SH-SY5Y (cell line): ENCODE measurements around the gene ICE2.

Experiments used
- GATA2 ChIP-seq: IDR thresholded peaks from 2 replicates; pipeline ENCODE4 v1.6.1; 2011; ENCODE audit warnings: mild to moderate bottlenecking, low read depth, low read length
- GATA3 ChIP-seq: IDR thresholded peaks from 2 replicates; pipeline ENCODE4 v1.6.1; 2011; ENCODE audit warnings: low read depth, mild to moderate bottlenecking, low read length, moderate library complexity

Gene ICE2

DNA sequence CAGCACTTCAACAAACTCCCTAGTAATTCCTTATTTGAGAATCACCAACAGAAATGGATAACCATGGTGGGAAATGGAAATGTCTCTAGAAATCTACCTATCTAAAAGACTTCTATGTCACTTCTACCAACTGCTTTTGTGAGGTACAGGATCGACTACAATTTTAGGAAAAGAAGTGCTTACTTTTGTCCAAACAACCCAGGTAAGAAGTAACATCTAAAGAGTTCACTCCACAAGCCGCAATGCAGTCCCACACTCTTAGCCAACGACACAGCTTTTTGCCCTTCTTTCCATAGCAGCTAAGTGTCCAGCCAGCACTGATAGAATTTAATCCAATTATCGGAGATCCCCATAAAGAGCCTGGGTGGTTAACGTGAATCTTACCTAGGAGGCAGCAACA, 109.2 kb downstream of the ICE2 start:
- no peak for TF ChIP-seq GATA3
- no peak for TF ChIP-seq GATA2
